HG03135 (cell line): ENCODE data around the gene C16orf78.

Experiments used
- ATAC-seq: cut with Tn5 transposase; IDR thresholded peaks from one replicate; pipeline ENCODE4 v1.9.1; 2021; ENCODE audit warnings: mild to moderate bottlenecking, moderate library complexity; ENCODE audit not compliant: unreplicated experiment

Gene C16orf78

DNA sequence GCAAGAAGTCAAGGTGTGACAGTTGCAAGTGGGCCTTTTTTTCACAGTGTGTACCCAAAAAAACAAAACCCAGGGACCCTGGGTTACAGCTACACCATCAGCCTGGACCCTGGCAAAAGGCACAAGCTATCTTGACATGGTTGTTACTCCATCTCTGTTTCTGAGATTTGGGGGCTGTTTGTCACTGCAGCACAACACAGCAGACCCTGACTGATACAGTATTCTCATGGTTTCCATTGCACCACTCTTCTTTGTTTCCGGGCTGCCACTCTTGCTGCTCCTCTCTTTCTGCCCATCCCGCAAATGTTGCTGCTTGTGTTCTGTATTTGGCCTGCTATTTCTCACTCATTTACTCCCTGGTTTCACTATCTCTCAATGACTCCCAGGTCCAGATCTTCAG, 55.2 kb downstream of the C16orf78 start:
- ATAC-seq: no peak

DNA sequence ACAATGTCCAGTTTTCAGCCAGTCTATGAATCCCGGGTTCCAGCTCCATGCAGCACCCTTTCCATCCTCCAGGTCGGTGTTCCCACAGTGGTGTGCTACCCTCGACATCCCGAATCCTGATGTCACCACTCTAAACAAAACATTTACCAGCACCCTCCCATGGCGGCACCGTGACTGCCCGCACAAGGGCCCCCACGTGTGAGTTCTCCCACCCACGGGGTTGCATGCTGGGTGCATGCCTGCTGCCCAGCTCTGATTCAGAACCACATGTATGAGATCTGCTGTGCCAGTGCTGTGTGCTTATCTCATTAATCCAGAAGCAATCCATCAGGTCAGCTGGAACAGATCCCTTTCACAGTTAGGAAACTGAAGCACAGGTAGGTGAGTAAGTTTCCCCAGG, 57.4 kb downstream of the C16orf78 start:
- no peak for ATAC-seq

DNA sequence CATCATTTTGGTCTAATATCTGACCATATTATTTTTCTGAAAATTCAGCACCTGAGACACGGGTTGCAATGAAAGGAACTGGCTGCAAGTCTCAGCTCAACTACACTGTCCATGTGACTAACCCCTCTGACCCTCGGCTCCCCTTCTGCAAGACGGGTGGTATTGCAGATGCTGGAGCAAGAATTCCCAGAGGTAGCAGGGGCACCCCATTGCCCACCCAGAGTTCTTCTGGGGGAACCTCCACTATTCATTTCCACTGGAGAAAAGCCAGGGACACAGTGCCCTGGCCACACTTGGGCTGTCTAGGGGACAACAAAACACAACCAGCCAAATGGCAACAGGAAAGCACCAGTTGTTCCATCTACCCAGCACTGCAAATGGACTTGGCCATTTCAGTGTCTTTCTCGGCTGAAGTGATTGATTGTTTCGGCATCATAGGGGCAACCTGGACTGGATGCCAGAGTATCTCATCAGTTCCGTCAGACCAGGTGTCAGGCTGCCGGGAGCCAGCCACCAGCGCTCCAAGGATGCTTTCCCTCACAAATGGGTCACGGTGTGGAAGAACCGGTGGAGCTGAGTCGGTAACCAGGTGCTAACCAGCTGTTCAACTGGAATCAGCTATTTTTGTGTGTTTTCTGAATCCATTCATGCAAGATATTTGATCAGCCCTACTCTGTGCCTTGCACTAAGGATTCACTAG, 58.1 kb downstream of the C16orf78 start:
- ATAC-seq: no peak

DNA sequence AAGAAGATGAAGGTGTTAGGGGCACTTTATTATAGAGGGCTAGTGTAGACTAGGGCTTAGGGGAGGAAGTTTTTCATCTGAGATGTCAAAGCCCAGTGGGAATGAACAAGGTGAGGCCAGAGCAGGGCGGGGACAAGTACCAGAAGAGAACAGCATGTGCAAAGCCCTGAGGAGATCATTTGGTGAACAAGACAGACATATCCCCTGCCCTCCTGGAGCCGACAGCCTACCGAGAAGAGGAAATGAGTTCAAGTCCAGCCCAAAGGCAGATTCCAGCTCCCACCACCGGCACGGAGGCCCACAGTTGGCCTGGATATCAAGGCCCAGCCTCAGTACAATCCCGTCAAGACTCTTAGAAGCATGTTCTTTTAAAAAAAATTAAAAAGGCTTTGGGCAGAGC, 61.1 kb downstream of the C16orf78 start:
- ATAC-seq: no peak

DNA sequence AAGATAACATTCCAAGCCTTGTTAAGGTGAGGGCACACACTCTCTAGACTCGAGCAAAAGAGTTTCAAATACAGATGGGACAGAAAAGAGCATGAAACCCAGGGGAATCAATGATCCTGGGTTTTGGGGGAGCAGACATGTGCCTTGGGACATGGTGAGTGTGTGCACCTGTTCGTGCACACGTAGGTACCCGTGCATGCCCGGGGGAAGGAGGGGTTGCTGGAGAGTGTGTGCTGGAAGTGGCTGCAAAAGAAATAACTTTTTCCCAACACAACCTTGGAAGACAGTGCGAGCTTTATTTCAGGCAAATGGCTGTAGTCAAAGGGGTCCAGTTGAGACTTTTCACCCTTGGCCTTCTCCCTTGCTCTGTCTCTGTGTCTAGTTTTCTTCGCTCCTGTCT, 62.6 kb downstream of the C16orf78 start:
- ATAC-seq: no peak

DNA sequence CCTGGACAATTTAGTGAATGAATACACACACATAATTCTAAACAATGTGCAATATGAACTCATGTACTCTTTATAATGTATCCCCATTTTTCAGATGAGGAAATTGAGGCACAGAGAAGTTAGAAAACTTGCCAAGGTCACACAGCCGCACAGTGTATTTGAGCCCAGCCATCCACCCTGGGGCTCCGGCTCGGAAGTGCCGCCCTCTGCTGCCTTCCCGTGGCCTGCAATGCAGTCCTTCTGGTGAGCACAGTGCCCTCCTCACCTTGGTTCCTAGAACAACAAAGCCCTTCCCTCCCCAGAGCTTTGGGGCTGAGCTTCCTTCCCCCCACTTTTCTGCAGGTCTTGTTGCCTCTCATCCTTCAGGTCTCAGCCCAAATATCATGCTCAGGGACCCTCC, 63.7 kb downstream of the C16orf78 start:
- no peak for ATAC-seq

DNA sequence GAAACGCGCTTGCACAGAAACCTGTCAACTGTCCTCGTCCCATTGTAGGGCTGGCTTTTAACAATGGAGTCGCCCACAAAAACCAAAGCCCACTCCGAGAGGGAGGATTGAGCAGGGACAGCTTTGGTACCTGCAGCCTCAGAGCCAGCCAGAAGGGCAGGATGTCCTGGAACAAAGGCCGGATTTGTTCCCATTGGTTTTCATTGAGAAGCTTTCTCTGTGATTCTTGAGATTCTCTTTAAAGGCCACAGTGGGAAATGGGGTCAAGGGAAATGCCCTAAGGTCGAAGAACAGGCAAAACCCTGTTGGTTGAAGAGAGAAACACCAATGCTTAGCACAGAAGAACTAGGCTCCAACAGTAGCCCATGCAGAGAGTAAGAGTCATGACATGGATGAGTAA, 65.4 kb downstream of the C16orf78 start:
- no peak for ATAC-seq

DNA sequence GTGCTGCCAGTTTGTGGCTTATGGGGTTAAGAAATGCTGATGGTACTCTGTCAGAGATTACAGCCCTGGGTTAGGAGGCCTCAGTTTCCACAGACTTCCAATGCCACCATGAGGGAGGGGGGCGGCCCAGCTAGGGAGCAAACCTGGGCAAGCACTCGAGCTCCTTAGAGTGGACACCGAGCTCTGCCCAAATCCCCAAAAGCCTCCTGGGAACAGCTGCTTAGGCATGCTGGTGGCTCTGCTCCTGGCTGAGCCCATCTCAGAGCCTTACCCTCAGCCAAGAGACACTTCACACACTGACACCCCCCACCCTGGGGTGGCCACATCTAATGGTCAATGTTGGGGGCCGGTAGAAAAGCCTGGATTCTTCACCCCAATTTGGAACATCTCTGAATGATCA, 66.1 kb downstream of the C16orf78 start:
- no peak for ATAC-seq

DNA sequence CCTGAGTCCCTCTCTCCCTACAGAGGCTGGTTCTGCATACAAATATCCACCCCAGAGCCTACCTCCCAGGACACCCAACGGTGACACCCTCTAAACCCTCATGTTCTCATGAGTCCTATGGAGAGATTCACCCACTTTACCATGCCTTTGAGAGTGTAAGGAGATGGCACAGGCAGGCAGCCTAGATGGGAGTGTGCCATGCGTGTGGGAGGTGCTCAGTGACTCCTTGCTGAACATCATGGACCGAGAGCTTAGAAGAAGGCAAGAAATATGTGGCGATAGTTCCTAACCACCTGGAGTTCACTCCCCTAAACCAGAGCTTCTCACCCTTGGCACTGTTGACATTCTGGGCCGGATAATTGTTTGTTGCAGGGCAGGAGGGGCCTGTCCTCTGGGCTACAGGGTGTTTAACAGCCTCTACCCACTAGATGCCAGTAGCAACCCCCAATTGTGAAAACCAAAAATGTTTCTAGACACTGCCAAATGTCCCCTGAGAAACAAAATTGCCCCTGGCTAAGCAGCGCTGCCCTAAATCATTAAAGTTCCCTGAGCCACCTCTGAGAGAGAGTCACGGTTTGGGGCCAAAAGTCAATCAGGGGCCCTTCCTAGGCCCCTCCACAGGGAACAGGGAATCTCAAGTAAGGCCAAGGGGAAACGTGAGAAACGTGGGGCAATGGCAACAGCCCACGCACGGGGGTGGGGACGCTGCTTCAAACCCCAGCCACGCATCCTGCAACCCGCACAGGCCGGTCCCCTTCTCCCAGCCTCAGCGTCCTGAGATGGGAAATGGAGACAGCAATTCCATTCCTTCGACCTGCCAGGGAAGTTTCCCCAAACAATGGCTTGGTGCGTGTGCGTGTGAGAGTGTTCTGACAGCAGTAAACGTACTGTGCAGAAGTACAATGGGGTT, 66.8 kb downstream of the C16orf78 start:
- no peak for ATAC-seq

DNA sequence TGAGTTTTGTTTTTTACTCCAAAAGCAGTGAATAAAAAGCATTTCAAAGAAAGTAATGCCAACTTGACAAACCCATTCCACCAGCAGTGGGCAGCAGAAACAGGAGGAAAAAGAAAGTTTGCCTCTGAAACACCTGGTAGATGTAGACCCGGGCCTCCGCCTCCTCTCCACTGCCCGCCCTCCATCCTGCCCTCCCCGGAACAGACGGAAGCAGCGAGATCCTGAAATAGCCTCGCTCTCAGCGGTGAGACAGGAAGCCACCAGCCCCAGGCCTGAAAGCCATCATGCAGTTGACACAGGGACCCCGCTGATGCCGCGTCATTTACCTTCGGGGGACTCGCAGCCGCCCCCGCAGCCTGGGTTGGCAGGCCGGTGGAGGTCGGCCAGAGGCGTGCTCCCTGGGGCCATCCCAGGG, 67.8 kb downstream of the C16orf78 start:
- ATAC-seq: peak; percentile 94

DNA sequence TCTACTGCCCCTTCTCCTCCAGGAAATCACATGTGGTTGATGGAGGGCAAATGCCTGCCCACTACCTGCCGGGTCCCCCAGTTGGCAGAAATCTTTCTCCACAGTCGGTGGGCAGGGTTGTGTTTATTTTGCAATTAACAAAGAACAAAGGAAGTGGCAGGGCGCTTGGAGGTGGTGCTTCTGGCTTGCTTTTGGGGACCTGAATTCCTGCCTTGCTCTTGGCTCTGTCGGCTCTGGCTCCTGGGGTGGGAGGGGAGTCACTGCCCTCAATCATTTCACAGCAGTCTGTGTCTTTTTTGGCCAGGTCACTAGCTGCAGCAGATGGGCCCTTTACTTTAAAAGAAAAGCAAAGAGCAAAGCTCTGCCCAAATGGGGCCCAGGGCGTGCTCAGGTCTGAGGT, 69.2 kb downstream of the C16orf78 start:
- no peak for ATAC-seq

DNA sequence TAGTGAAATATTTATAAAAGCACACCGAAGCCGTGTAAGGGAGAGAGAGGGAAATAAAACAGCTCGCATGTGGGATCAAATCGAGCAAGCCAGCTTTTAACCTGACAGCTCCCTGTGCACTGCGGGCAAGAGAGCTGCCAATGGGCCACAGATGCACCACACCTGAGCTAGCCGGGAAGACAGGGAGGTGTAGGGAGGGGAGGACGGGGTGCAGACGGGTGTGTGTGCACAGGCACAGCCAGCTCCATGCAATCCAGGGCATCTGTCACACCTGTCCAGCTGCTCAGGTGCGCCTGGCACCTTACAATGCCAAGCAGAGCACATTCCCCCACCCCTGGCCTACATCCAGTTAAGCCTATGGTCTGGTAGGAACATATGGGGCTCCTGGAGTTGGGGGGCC, 70.0 kb downstream of the C16orf78 start:
- ATAC-seq: no peak

DNA sequence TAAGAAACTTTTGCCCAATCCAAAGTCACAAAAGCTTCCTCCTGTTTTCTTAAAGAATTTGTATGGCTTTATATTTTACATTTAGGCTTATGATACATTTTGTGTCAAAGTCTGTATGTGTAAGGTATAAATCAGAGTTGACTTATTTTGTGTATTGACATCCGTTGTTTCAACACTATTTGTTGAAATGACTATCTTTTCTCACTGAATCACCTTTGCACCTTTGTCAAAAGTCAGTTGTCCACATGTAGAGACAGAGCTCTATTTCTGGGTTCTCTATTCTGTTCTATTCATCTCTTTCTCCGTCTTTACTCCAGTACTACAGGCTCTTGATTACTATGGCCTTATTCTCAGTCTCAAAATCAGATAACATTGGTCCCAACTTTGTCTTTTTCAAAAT, 73.2 kb downstream of the C16orf78 start:
- no peak for ATAC-seq
